ENCODE data around the gene SRRM3.
"Not testable (repeated sequence)": the region's sequence is repeated elsewhere in the genome, so short reads cannot be mapped to it uniquely, and the experiment has no call there.

The SRRM3 gene

GRCh38 chr7:76223286-76223972 lies 21.7 kb downstream of the SRRM3 start:
- in situ Hi-C loops (cut with HindIII; ENCODE audit: low sequenced_read_pairs): no loop called here
- TF ChIP-seq, protein P1, sequence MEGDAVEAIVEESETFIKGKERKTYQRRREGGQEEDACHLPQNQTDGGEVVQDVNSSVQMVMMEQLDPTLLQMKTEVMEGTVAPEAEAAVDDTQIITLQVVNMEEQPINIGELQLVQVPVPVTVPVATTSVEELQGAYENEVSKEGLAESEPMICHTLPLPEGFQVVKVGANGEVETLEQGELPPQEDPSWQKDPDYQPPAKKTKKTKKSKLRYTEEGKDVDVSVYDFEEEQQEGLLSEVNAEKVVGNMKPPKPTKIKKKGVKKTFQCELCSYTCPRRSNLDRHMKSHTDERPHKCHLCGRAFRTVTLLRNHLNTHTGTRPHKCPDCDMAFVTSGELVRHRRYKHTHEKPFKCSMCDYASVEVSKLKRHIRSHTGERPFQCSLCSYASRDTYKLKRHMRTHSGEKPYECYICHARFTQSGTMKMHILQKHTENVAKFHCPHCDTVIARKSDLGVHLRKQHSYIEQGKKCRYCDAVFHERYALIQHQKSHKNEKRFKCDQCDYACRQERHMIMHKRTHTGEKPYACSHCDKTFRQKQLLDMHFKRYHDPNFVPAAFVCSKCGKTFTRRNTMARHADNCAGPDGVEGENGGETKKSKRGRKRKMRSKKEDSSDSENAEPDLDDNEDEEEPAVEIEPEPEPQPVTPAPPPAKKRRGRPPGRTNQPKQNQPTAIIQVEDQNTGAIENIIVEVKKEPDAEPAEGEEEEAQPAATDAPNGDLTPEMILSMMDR (IDR thresholded peaks at IDR 0.05; ENCODE audit: low read depth, low read length): no peak
- no peak for DNase-seq (ENCODE audit: low read depth, low spot score)
- no peak overlapping the region for H3K4me3 ChIP-seq (ENCODE audit: low read depth, low read length)

DNA sequence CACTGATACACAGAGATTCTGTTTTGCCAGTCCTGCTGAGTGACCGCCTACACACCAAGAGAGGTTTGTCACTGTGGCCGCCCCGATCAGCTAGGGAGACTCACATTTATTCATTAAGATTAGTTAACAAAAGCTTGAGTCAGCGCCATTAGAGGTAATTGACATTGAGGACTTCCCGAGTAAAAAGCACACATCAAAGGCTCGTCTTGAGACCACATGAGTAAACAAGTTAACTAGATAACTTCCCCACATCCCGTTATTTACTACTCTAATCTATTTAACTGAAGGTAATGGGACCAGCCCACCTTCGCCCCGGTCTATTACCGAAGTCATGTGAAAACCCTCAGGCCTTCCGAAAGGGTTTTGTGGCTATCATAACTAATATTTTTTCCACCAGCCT lies 23.0 kb downstream of the SRRM3 start:
- in situ Hi-C loops (cut with HindIII; ENCODE audit: low sequenced_read_pairs): no loop called here
- H3K4me3 ChIP-seq (ENCODE audit: low read depth, low read length): no peak overlapping the region
- TF ChIP-seq, protein P1 (IDR thresholded peaks at IDR 0.05; ENCODE audit: low read depth, low read length): no peak
- DNase-seq (ENCODE audit: low read depth, low spot score): no peak

- in situ Hi-C loops (cut with HindIII; ENCODE audit: low sequenced_read_pairs): no loop called here
- no peak overlapping the region for H3K4me3 ChIP-seq (ENCODE audit: low read depth, low read length)
- TF ChIP-seq, protein P1 (IDR thresholded peaks at IDR 0.05; ENCODE audit: low read depth, low read length): no peak
- peak; percentile 14 for DNase-seq (ENCODE audit: low read depth, low spot score)
Measured at GRCh38 chr7:76225379-76225778, 23.7 kb downstream of the SRRM3 start.

DNA sequence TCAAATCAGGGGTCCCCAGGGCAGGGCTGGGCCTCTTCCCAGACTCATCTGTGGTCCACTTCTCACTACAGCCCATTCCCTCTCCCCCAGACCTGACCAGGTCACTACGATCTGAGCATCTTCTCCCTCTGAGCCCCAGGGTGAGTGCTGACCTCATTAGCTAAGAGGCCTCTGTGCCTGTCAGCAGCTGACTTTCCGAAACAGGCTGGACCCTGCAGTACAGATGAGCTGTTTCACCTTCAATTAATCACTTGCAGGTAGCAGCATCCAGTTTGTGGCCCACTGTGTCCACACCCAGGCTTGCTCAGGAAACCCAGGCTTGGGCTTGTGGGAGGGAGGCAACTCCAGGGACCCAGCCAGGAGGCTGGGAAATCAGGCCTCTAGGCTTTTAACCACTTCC lies 24.3 kb downstream of the SRRM3 start:
- no peak for DNase-seq (ENCODE audit: low read depth, low spot score)
- no peak overlapping the region for H3K4me3 ChIP-seq (ENCODE audit: low read depth, low read length)
- TF ChIP-seq, protein P1 (IDR thresholded peaks at IDR 0.05; ENCODE audit: low read depth, low read length): no peak
- in situ Hi-C loops (cut with HindIII; ENCODE audit: low sequenced_read_pairs): no loop called here

DNA sequence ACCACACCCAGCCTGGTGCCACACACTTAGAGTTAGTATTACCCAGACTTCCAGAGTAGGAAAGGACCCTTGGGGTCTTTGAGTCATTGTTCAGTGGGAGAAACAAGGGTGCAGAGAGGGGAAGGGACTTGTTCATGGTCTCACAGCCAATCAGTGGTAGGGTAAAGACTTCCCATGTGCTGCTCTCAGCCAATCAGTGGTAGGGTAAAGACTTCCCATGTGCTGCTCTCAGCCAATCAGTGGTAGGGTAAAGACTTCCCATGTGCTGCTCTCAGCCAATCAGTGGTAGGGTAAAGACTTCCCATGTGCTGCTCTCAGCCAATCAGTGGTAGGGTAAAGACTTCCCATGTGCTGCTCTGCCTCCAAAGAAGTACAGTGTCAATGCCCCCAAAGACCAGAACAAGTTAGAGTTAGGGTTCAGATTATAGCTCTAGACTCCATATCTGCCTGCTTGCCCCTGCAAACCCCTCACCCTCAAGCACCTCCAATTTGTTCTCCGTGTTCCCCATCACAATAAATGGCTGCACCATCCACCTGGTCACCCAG lies 25.3 kb downstream of the SRRM3 start:
- in situ Hi-C loops (cut with HindIII; ENCODE audit: low sequenced_read_pairs); H3K4me3 ChIP-seq (ENCODE audit: low read depth, low read length); DNase-seq (ENCODE audit: low read depth, low spot score): not testable (repeated sequence)

GRCh38 chr7:76230214-76230613 lies 28.5 kb downstream of the SRRM3 start:
- H3K4me3 ChIP-seq (ENCODE audit: low read depth, low read length): no peak overlapping the region
- DNase-seq (ENCODE audit: low read depth, low spot score): no peak
- TF ChIP-seq, protein P1 (IDR thresholded peaks at IDR 0.05; ENCODE audit: low read depth, low read length): no peak
- in situ Hi-C loops (cut with HindIII; ENCODE audit: low sequenced_read_pairs): no loop called here

GRCh38 chr7:76231071-76231470 lies 29.4 kb downstream of the SRRM3 start:
- DNase-seq (ENCODE audit: low read depth, low spot score): no peak
- in situ Hi-C loops (cut with HindIII; ENCODE audit: low sequenced_read_pairs): no loop called here
- TF ChIP-seq, protein P1 (IDR thresholded peaks at IDR 0.05; ENCODE audit: low read depth, low read length): no peak
- no peak overlapping the region for H3K4me3 ChIP-seq (ENCODE audit: low read depth, low read length)
